Measurements from ENCODE around the gene TARDBP. TPM values are rescaled to one million over a fixed set of nuclear protein-coding genes. Genes with fewer than 3 reads are reported as not detected.

The TARDBP gene
- total and polyA plus RNA-seq, 2 experiments from 2014 or later = 80.0 to 129 TPM

DNA sequence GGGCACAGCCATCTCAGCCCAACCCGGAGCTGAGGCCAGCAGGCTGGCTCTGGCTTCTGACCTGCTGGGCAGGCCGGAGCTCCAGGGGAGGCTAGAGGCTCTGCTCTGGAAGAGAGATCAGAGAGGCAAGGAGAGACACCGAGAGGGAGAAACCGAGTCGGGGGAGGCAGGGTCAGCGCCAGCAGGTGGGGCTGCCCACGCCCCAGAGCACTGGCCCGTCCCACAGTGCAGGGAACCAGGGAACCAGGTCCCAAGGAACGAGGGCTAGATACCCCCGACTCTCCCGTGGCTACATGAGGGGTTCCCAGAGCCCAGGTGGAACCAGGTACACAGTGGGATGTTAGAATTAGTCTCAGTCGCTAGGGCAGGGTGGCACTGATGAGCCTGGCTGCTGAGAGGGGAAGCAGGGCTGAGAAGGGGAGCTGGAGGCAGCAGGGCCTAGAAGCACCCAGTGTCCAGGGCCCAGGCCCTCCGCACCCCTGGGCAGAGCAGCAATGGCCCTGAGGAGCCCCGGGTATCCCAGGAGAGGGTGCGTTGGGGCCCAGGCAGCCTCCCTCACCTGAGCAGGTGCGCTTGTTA, 32.5 kb downstream of the TARDBP start:
- H3K4me2 ChIP-seq = no peak overlapping the region
- H3K27ac ChIP-seq = no peak overlapping the region
- H3K4me1 ChIP-seq (ENCODE audit: insufficient read depth) = no peaks in the 10 kb centered on the region
- no peak overlapping the region for H2AFZ ChIP-seq
- H3K27me3 ChIP-seq = no peaks in the 10 kb centered on the region
- WGBS (ENCODE audit: low lambda C conversion rate, missing lambda C conversion rate) = 89% methylated on average over 16 of the region's 16 CpGs
- no peak overlapping the region for H3K4me3 ChIP-seq
- H3K79me2 ChIP-seq = no peaks in the 10 kb centered on the region
- no peaks in the 10 kb centered on the region for H3K9me2 ChIP-seq (replicated peaks; ENCODE audit: insufficient read depth)
- H3K9me3 ChIP-seq (ENCODE audit: low read depth) = no peaks in the 10 kb centered on the region
- H3K36me3 ChIP-seq (replicated peaks; ENCODE audit: insufficient read depth, low read depth) = no peaks in the 10 kb centered on the region
- H4K20me1 ChIP-seq (ENCODE audit: insufficient read depth, poor library complexity, severe bottlenecking) = no peaks in the 10 kb centered on the region
- TF ChIP-seq, protein P1, sequence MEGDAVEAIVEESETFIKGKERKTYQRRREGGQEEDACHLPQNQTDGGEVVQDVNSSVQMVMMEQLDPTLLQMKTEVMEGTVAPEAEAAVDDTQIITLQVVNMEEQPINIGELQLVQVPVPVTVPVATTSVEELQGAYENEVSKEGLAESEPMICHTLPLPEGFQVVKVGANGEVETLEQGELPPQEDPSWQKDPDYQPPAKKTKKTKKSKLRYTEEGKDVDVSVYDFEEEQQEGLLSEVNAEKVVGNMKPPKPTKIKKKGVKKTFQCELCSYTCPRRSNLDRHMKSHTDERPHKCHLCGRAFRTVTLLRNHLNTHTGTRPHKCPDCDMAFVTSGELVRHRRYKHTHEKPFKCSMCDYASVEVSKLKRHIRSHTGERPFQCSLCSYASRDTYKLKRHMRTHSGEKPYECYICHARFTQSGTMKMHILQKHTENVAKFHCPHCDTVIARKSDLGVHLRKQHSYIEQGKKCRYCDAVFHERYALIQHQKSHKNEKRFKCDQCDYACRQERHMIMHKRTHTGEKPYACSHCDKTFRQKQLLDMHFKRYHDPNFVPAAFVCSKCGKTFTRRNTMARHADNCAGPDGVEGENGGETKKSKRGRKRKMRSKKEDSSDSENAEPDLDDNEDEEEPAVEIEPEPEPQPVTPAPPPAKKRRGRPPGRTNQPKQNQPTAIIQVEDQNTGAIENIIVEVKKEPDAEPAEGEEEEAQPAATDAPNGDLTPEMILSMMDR (IDR thresholded peaks at IDR 0.05; ENCODE audit: poor library complexity) = no peak
- TF ChIP-seq EZH2 (IDR thresholded peaks at IDR 0.05; ENCODE audit: borderline replicate concordance) (no peak), EZH2phosphoT487 (IDR thresholded peaks at IDR 0.05; ENCODE audit: low read depth, severe bottlenecking, unreplicated experiment) (no peak)
- DNase-seq (ENCODE audit: low spot score) = no peak

GRCh38 chr1:11045428-11046269, 33.2 kb downstream of the TARDBP start:
- no peak for DNase-seq (ENCODE audit: low spot score)
- TF ChIP-seq EZH2phosphoT487 (IDR thresholded peaks at IDR 0.05; ENCODE audit: low read depth, severe bottlenecking, unreplicated experiment) = no peak
- no peak for TF ChIP-seq EZH2 (IDR thresholded peaks at IDR 0.05; ENCODE audit: borderline replicate concordance)
- TF ChIP-seq, protein P1 (IDR thresholded peaks at IDR 0.05; ENCODE audit: poor library complexity) = no peak
- Histone ChIP-seq H3K27ac (no peak overlapping the region), H3K4me3 (no peak overlapping the region), H2AFZ (no peak overlapping the region), H3K36me3 (replicated peaks; ENCODE audit: insufficient read depth, low read depth) (no peaks in the 10 kb centered on the region), H3K79me2 (no peaks in the 10 kb centered on the region), H3K9me3 (ENCODE audit: low read depth) (no peaks in the 10 kb centered on the region), H3K27me3 (no peaks in the 10 kb centered on the region), H3K4me1 (ENCODE audit: insufficient read depth) (no peaks in the 10 kb centered on the region), H4K20me1 (ENCODE audit: insufficient read depth, poor library complexity, severe bottlenecking) (no peaks in the 10 kb centered on the region), H3K9me2 (replicated peaks; ENCODE audit: insufficient read depth) (no peaks in the 10 kb centered on the region), H3K4me2 (no peak overlapping the region)
- WGBS (ENCODE audit: low lambda C conversion rate, missing lambda C conversion rate) = 74% methylated on average over 28 of the region's 32 CpGs

DNA sequence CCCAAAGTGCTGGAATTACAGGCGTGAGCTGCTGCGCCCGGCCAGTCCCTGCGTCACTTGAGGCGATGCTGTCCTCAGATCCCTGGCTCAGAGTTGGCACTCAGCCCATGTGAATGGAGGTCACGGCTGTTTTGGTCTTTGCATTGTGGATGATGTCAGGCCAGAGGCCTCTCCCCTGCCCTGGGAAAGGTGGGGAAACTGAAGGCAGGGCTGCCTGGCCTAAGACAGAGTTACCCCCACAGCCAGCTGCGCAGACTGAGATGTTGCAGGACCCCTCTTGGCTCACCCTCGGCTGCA, 33.8 kb downstream of the TARDBP start:
- no peak overlapping the region for H2AFZ ChIP-seq
- H3K4me3 ChIP-seq = no peak overlapping the region
- 93% methylated on average over 8 of the region's 8 CpGs for WGBS (ENCODE audit: low lambda C conversion rate, missing lambda C conversion rate)
- H3K4me1 ChIP-seq (ENCODE audit: insufficient read depth) = no peaks in the 10 kb centered on the region
- TF ChIP-seq EZH2 (IDR thresholded peaks at IDR 0.05; ENCODE audit: borderline replicate concordance) = no peak
- TF ChIP-seq, protein P1 (IDR thresholded peaks at IDR 0.05; ENCODE audit: poor library complexity) = no peak
- no peak for TF ChIP-seq EZH2phosphoT487 (IDR thresholded peaks at IDR 0.05; ENCODE audit: low read depth, severe bottlenecking, unreplicated experiment)
- no peaks in the 10 kb centered on the region for H3K27me3 ChIP-seq
- H3K4me2 ChIP-seq = no peak overlapping the region
- no peaks in the 10 kb centered on the region for H3K9me3 ChIP-seq (ENCODE audit: low read depth)
- no peaks in the 10 kb centered on the region for H3K79me2 ChIP-seq
- H3K9me2 ChIP-seq (replicated peaks; ENCODE audit: insufficient read depth) = no peaks in the 10 kb centered on the region
- no peak for DNase-seq (ENCODE audit: low spot score)
- H4K20me1 ChIP-seq (ENCODE audit: insufficient read depth, poor library complexity, severe bottlenecking) = no peaks in the 10 kb centered on the region
- H3K36me3 ChIP-seq (replicated peaks; ENCODE audit: insufficient read depth, low read depth) = no peaks in the 10 kb centered on the region
- H3K27ac ChIP-seq = no peak overlapping the region

Data from hepatocyte (in vitro differentiated cells).